Left renal pelvis (tissue), 4 donors: Measurements from ENCODE around the gene EPHB1. TPM values are rescaled to one million over a fixed set of nuclear protein-coding genes. Genes with fewer than 3 reads are reported as not detected.
"Not testable (repeated sequence)": the region's sequence is repeated elsewhere in the genome, so short reads cannot be mapped to it uniquely, and the experiment has no call there.

ENCODE experiments used
- DNase-seq, 4 donors: peaks; one replicate each; pipeline ENCODE4 v3.0.0-alpha.2; 2013; ENCODE audit warnings: low read depth in 4 of 4, low spot score in 3 of 4
- polyA plus RNA-seq, 4 donors: library from polyadenylated mRNA; unstranded; fragments of 120-200 nt; gene quantifications; one replicate each; pipeline ENCODE4 v1.2.1, GENCODE V29; 2013; ENCODE audit not compliant: insufficient read length in 4 of 4

Gene EPHB1
- polyA plus RNA-seq, 4 donors = 3.6 to 5.8 (median 5.4) TPM

- no peak for DNase-seq
Observed at GRCh38 chr3:134775831-134776230, 19.2 kb upstream of the EPHB1 start.

GRCh38 chr3:134776518-134776917, 18.5 kb upstream of the EPHB1 start:
- DNase-seq = no peak

GRCh38 chr3:134777341-134777740, 17.7 kb upstream of the EPHB1 start:
- no peak for DNase-seq

- DNase-seq = not testable (repeated sequence)
Observed at GRCh38 chr3:134788283-134788682, 6.8 kb upstream of the EPHB1 start.

- no peak for DNase-seq
Observed at GRCh38 chr3:134790065-134790464, 5.0 kb upstream of the EPHB1 start.

GRCh38 chr3:134791992-134792391, 3.1 kb upstream of the EPHB1 start:
- no peak for DNase-seq

- DNase-seq = no peak
Observed at GRCh38 chr3:134792700-134793099, 2.4 kb upstream of the EPHB1 start.

GRCh38 chr3:134793562-134793961, 1.5 kb upstream of the EPHB1 start:
- no peak for DNase-seq

- DNase-seq = no peak
Observed at GRCh38 chr3:134794323-134794722, 737 bp upstream of the EPHB1 start.

- no peak for DNase-seq
Observed at GRCh38 chr3:134795746-134796280, 753 bp downstream of the EPHB1 start.

GRCh38 chr3:134796281-134797056, 1.4 kb downstream of the EPHB1 start:
- DNase-seq = no peak

- DNase-seq = no peak
Observed at GRCh38 chr3:134797057-134797740, 2.1 kb downstream of the EPHB1 start.

GRCh38 chr3:134797741-134798451, 2.8 kb downstream of the EPHB1 start:
- DNase-seq = no peak

- DNase-seq = no peak
Observed at GRCh38 chr3:134798681-134799311, 3.7 kb downstream of the EPHB1 start.

- DNase-seq = no peak
Observed at GRCh38 chr3:134799393-134799792, 4.3 kb downstream of the EPHB1 start.

GRCh38 chr3:134801204-134801958, 6.3 kb downstream of the EPHB1 start:
- DNase-seq = no peak

GRCh38 chr3:134802428-134803050, 7.5 kb downstream of the EPHB1 start:
- DNase-seq = no peak

- no peak for DNase-seq
Observed at GRCh38 chr3:134803051-134803505, 8.0 kb downstream of the EPHB1 start.

- DNase-seq = no peak
Observed at GRCh38 chr3:134803652-134804051, 8.6 kb downstream of the EPHB1 start.
